SK-N-DZ (cell line): Measurements from ENCODE around the gene PSPH.
A peak's percentile ranks its signal among the peaks of the same experiment; 100 is the strongest.

Experiments used
- DNase-seq: peaks from one replicate; pipeline ENCODE4 v3.0.0-alpha.2; 2015; ENCODE audit warnings: low spot score

The PSPH gene

DNA sequence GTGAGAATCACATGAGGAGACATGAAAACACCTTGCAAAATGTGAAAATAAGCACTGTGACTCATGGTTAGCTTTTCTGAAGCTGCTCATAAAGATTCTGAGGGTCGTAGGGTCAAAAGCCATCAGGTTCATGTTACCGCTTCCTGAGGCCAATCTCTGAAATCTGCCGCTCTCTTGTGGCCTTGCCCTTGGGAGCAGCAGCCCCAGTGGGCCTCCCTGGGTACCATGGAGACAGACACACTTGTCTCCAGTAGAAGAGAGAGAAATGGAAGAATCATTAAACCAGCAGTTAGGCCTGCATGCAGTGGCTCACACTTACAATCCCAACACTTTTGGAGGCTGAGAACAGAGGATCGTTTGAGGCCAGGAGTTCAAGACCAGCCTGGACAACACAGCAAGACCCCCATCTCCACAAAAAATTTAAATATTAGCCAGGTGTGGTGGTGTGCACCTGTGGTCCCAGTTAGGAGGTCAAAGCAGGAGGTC is 44.0 kb downstream of the PSPH start:
- DNase-seq: peak; percentile 49

DNA sequence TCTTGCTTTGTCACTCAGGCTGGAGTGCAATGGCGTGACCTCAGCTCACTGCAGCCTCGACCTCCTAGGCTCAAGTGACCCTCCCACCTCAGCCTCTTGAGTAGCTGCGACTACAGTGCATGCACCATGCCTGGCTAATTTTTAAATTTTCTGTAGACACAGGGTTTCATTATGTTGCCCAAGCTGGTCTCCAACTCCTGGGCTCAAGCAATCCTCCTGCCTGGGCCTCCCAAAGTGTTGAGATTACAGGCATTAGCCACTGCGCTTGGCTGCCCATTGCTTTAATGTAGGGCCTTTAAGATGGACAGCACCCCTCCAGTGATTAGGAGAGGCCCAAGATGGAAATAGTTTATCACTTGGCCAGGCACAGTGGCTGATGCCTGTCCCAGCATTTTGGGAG is 47.5 kb downstream of the PSPH start:
- no peak for DNase-seq

DNA sequence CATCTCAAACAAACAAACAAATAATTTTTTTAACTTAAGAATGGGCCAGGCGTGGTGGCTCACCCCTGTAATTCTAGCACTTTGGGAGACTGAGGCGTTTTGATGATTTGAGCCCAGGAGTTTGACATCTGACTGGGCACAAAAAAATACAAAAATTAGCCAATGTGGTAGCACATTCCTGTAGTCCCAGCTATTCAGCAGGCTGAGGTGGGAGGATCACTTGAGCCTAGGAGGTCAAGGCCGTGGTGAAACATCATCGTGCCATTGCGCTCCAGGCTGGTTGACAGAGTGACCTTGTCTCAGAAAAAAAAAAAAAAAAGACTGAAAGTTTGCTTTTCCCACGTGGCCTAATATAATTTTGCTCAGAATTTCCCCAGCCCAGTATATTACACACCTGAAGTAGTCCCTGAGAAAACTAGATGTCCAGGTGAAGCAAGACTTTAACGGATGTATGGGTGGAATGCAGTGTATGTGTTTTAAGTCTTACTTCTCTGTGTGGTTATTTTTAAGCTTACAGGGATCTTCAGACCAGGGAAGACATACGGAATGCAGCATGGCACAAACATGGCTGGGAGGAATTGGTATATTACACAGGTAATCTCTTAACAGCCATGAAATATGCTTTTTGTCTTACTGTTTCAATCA is 54.3 kb downstream of the PSPH start:
- no peak for DNase-seq

DNA sequence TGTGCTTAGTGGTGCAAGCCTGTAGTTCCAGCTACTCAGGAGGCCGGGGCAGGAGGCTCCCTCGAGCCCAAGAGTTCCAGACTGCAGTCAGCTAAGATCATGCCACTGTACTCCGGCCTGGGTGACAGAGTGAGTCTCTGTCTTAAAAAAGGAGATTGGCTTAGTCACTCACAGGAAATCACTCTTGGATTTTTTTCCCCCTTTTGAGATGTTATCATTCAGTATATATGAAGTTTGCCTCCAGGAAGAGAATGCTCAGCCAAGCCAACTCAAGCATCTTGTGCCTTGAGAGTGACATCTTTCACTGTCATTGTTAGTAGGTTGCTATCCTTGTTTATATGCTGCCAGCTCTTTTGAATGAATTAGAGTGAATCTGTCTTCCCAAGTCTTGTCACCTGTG is 58.9 kb downstream of the PSPH start:
- DNase-seq: no peak

DNA sequence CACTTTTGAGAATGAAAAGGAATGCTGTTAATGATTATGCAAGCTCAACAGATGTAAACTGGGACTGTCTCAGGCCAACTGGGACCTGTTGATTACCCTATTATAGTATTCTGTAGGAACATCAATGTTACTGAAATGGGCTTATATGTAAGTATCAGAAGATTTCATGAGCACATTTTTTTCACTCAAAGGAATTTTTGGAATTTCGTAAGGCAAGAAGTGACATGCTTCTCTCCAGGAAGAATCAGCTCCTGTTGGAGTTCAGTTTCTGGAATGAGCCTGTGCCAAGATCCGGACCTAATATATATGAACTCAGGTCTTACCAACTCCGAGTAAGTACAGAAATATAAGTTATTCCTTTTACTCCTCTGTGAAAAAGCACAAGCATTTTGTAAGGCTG is 67.7 kb downstream of the PSPH start:
- DNase-seq: no peak

DNA sequence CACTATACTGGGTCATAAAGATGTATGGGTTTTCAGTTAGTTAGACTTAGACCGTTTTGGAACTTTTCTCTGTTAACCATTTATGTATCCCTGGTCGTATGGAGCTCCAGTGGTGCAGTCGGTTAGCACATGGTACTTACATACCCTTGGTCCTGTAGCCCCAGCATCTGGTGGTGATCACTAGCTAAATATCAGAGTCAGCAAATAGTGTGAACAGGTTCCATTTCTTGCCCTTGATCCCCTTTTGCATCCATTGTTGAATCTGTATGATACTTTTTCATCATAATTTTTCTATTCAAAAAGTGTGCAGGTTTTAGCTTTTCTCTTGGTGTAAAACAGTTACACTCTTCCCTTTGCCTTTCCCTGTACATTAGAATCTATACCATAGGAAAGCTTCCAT is 71.0 kb downstream of the PSPH start:
- DNase-seq: no peak

DNA sequence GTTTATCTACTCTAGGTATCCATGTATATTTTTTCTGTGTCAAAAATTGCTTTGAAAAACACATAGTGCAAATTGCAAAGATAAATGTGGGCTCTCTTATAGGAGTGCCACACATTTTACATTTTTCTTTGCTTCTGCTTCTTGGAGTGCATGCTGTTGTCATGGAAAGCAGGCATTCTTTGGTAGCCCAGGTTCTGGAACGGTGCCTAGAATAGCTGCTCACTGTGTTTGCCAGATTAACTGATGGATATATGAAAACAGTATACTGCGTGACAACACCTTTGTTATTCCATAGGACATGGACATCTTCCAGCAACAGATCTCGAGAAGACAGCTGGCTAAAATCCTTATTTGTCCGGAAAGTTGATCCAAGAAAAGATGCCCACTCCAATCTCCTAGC is 73.4 kb downstream of the PSPH start:
- no peak for DNase-seq

DNA sequence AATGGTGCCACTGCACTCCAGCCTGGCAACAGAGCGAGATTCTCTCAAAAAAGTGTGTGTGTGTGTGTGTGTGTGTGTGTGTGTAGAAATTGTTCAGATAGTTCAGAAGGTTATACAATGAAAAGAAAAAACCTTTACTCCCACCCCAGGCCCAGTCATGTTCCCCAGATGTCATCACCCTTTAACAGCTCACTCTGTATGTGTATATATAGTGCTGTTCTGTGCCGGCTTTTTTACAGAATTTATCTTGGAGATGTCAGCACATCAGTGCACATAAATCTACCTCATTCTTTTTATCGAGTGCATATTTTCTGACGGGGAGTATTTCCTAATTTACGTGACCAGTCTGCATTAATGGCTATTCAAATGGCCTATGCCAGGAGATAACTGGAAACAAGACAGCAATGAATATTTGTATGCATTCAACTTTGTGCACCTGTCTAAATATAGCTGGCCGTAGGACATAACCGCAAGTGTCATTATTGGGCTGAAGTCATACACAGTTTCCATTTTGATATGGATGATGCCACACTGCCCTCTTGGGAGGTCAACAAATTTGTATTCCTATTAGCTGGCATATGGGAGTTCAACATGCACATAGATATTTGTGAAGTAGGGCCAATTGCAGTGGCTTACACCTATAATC is 75.1 kb downstream of the PSPH start:
- no peak for DNase-seq

DNA sequence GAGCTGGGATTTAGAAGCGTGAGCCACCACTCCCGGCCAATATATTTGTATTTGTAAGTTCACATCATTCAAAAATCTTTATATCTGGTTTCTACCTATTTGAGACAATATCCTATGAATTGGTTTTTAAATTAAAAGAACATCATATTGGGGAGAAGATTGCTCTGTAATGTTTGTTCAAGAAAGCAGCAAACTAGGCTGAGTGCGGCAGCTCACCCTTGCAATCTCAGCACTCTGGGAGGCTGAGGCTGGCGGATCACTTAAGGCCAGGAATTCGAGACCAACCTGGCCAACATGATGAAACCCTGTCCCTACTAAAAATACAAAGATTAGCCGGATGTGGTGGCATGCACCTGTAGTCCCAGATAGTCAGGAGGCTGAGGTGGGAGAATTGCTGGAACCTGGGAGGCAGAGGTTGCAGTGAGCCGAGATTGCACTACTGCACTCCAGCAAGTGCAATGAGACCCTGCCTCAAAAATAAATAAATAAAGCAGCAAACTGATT is 77.4 kb downstream of the PSPH start:
- no peak for DNase-seq

DNA sequence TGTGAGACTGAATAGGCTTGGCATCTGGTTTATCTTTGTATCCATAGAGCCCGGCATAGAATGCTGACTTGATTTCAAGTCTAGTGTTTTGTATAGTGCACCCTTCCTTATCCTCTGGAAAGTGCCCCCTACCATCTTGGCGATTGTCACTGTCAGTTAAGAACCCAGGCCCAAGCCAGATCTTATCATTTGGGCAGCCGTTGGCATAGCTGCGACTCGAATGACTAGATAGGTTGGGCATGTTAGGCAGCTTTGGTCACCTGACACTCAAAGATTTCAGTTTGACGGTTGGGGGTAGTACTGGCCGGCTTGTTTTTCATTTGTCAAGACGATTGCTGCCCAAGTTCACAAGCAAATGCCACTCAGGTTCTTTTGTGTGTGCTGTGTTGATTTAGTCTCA is 80.3 kb downstream of the PSPH start:
- DNase-seq: no peak

DNA sequence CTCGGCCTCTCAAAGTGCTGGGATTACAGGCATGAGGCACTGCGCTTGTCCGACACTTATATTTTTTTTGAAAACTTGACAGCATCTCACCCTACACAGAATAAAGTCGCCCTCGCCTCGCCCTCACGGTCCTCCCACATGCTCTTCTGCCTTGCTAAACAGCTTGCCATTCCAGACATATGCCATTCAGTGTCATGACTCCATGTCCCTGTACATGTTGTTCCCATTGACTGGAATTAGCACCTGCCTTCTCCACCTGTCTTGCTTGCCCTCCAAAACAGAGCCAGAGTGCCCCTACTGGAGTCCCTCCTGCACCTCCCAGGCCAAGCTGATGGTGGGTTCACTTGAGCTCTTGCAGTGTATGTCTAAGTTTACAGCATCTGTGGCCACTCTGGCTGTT is 80.7 kb downstream of the PSPH start:
- no peak for DNase-seq

DNA sequence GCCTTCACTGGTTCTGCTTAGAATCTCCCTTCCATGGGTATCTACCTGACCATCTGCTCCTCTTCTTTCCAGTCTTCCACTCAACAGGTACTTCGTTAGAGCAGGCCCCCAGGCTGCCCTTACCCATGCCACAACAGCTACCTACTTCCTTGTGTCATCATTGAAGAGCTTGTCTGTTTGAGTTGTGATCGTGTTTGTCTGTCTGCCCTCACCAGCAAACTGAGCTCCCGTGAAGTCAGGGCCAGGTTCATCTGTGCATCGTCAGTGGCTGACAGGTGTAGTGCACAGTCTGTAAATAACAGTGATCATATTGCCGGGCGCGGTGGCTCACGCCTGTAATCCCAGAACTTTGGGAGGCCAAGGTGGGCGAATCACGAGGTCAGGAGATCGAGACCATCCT is 81.9 kb downstream of the PSPH start:
- DNase-seq: no peak

DNA sequence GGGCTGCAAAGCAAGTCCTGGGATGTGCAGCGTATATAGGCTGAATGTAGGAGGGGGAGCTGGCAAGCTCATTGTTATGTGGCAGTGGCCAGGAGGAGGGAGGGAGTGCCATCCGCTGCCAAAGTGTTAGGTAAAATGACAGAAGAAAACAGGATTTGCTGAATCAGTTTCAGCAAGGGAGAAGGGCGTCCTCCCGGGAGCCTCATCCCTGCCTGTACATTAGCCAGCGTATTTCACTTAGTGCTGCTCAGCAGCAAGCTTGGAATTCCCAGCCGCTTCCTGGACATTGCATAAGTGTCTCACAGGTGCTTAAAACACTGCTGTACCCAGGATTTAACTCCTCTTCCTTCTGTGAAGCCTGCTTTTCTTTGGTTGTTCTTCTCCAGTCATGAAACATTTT is 84.4 kb downstream of the PSPH start:
- DNase-seq: no peak

DNA sequence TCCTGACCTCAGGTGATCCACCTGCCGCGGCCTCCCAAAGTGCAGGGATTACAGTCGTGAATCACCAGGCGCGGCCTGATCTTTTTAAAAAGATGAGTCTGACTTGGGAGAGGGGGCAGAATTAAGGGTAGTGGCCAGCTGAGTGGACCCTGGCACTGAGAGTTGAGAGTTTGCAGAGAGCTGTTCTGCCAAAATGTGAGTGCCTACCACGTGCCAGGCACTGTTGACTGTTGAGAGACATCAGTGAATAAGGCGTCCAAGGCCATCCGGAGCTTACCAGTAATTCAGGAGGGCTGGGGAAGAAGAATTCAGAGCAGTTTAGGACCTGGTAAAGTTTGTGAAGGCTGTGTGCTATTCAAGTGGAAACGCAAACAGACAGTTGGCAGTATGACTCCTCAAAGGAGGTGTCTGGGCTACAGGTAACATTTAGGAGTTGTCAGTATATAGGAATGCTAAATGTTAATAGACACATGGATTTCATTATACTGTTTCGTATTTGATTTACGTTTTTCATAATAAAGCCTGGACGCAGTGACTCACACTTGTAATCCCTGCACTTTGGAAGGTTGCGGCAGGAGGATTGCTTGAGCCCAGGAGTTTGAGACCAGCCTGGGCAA is 85.3 kb downstream of the PSPH start:
- DNase-seq: no peak

DNA sequence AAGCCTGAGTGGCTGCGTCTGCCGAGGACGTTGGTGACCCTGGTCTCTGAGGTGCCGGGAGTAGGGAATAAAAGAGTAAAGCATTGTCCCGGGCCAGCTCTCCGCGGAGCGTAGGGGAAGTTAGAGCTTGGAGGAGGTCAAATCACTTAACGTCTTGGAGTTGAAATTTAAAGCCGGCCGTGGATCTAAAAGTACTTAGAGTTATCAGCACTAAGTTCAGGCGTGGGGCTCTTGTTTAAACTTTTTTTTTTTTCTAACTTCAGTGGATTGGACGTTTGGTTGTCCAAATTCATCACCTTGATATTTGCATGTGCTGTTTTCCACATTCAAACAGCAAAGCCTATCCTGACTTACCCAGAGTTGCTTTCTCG is 86.2 kb downstream of the PSPH start:
- DNase-seq: no peak

DNA sequence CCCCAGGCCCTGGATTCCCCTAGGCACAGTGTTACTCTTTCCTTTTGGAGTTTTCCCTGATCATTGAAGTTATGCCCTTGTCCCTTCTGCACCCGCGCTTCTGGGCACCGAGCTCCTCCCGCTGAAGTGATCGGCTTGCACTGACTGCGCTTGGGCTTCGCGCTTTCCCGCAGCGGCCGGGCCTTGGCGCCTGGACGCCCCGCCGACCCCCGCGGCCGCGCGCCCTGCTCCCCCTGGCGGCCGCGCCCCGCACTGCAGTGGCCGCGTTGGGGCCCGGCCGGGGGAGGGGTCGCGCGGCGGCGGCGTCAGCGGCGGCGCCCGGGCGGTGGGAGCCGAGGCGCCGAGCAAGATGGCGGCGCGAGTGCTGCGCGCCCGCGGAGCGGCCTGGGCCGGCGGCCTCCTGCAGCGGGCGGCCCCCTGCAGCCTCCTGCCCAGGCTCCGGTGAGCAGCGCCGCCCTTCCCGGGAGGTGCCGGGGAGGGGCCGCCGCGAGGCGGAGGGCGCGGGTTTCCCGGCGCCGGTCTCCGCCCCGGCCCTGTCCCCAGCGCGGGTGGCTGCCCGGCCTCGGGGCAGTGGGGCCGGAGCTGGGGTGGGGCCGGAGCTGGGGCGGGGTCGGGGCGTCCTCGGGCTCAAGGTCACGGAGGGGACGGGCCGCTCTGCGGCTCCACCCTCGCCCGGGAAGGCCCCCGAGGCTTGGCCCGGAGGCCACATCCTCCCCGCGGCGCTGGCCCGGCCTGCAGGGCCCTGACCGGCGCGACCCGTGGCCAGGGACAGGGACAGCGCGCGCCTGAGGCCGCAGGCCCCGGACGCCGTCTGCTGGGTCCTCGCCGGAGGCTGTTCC is 86.8 kb downstream of the PSPH start, which contains the start of gene NIPSNAP2:
Gene NIPSNAP2 (plus strand): TSS at position 325 of the 839 bp plus-strand sequence. CDS start 25 bp downstream, at position 350.
- peak; percentile 70 for DNase-seq

DNA sequence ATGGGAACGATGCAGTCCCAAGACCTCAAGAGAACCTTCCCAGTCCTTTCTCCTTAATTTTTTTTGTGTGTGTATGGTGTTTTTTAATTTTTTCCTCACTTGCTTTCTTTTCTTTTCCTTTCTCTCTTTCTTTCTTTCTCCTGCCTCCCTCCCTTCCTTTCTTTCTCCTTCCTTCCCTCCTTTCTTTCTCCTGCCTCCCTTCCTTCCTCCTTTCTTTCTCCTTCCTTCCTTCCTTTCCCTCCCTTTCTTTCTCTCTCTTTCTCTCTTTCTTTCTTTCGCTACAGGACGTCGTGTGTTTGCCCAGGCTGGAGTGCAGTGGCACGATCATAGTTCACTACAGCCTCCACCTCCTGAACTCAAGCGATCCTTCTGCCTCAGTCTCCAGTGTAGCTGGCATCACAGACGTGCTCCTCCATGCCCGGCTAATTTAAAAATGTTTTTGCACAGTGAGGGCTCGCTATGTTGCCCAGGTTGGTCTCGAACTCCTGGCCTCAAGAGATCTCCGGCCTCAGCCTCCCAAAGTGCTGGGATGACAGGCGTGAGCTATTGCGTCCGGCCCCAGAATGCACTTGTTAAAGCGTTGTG is 87.6 kb downstream of the PSPH start:
- no peak for DNase-seq

DNA sequence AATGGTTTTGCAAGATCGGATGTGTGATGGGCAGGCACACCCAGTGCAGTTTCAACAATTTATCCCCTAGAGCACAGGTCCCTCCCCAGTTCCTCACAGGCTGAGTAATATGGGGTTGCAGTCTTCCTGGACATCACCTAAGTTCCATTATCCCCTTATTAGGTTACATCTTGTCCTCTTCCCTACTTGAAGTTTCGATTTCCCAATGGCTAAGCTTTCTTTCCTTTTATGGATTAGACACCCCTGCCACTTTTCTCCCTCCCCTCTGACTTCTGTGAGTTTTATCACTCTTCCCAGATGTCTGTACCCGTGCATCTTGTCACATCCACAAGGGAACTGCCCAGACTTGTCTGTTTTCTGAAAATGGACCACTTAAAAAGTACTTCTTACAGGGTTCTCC is 89.2 kb downstream of the PSPH start:
- DNase-seq: no peak
